Trophoblast cell (in vitro differentiated cells and primary cell): ENCODE measurements around the gene NOL6.
A peak's percentile ranks its signal among the peaks of the same experiment; 100 is the strongest.

Experiments
- DNase-seq, 2 donors: peaks; one replicate each; pipeline ENCODE4 v3.0.0-alpha.2; 2016
- H2AFZ ChIP-seq: 2 replicates; pipeline ENCODE4 v1.6.1; 2013; ENCODE audit warnings: low read length, moderate library complexity, mild to moderate bottlenecking; ENCODE audit not compliant: insufficient read depth, poor library complexity
- H2AK5ac ChIP-seq: 2 replicates; pipeline ENCODE4 v1.6.1; 2013; ENCODE audit warnings: mild to moderate bottlenecking, low read length
- H2BK120ac ChIP-seq: 2 replicates; pipeline ENCODE4 v1.6.1; 2013; ENCODE audit warnings: low read length, mild to moderate bottlenecking, moderate library complexity; ENCODE audit not compliant: insufficient read depth, poor library complexity
- H2BK12ac ChIP-seq: 2 replicates; pipeline ENCODE4 v1.6.1; 2013; ENCODE audit warnings: mild to moderate bottlenecking, low read length, moderate library complexity
- H2BK5ac ChIP-seq: 2 replicates; pipeline ENCODE4 v1.6.1; 2013; ENCODE audit warnings: low read length, low read depth, moderate library complexity, mild to moderate bottlenecking; ENCODE audit not compliant: poor library complexity
- H3K14ac ChIP-seq: 2 replicates; pipeline ENCODE4 v1.6.1; 2013; ENCODE audit warnings: mild to moderate bottlenecking, low read length
- H3K18ac ChIP-seq: 2 replicates; pipeline ENCODE4 v1.6.1; 2013; ENCODE audit warnings: mild to moderate bottlenecking, low read length
- H3K23ac ChIP-seq: 2 replicates; pipeline ENCODE4 v1.6.1; 2013; ENCODE audit warnings: low read length
- H3K27ac ChIP-seq: 2 replicates; pipeline ENCODE4 v1.5.1; 2013; ENCODE audit warnings: low read depth, mild to moderate bottlenecking, inconsistent platforms, low read length, moderate library complexity
- H3K27me3 ChIP-seq: 2 replicates; pipeline ENCODE4 v1.6.1; 2013; ENCODE audit warnings: inconsistent platforms, mild to moderate bottlenecking, low read length, moderate library complexity; ENCODE audit not compliant: insufficient read depth
- H3K36me3 ChIP-seq, 2 experiments: 1 replicate in 1 of 2; 2 replicates in 1 of 2; pipeline ENCODE4 v1.6.1; 2013; ENCODE audit warnings: low read length in 2 of 2, mild to moderate bottlenecking in 2 of 2, moderate library complexity in 1 of 2; ENCODE audit not compliant: insufficient read depth in 2 of 2, control insufficient read depth in 1 of 2
- H3K4ac ChIP-seq: 2 replicates; pipeline ENCODE4 v1.6.1; 2013; ENCODE audit warnings: low read depth, mild to moderate bottlenecking, low read length, moderate library complexity
- H3K4me1 ChIP-seq, 2 experiments: 1 replicate in 1 of 2; 2 replicates in 1 of 2; pipeline ENCODE4 v1.6.1; 2013; ENCODE audit warnings: low read length in 2 of 2, mild to moderate bottlenecking in 2 of 2, moderate library complexity in 1 of 2; ENCODE audit not compliant: insufficient read depth in 2 of 2, control insufficient read depth in 1 of 2
- H3K4me2 ChIP-seq: 2 replicates; pipeline ENCODE4 v1.6.1; 2013; ENCODE audit warnings: inconsistent platforms, mild to moderate bottlenecking, low read length, moderate library complexity
- H3K4me3 ChIP-seq: 2 replicates; pipeline ENCODE4 v1.5.1; 2013; ENCODE audit warnings: mild to moderate bottlenecking, low read depth, low read length, inconsistent platforms
- H3K79me1 ChIP-seq: one replicate; pipeline ENCODE4 v1.6.1; 2013; ENCODE audit warnings: low read length
- H3K79me2 ChIP-seq: 2 replicates; pipeline ENCODE4 v1.6.1; 2013; ENCODE audit warnings: low read length, mild to moderate bottlenecking; ENCODE audit not compliant: control insufficient read depth, insufficient read depth, poor library complexity
- H3K9ac ChIP-seq: 2 replicates; pipeline ENCODE4 v1.6.1; 2013; ENCODE audit warnings: mild to moderate bottlenecking, low read length
- H3K9me3 ChIP-seq: 2 replicates; pipeline ENCODE4 v1.6.1; 2013; ENCODE audit warnings: low read depth, mild to moderate bottlenecking, control low read depth, inconsistent platforms, low read length; ENCODE audit not compliant: insufficient read depth
- H4K12ac ChIP-seq: 2 replicates; pipeline ENCODE4 v1.6.1; 2013; ENCODE audit warnings: low read depth, mild to moderate bottlenecking, low read length, moderate library complexity
- H4K8ac ChIP-seq: 2 replicates; pipeline ENCODE4 v1.6.1; 2013; ENCODE audit warnings: low read depth, mild to moderate bottlenecking, low read length, moderate library complexity
- H4K91ac ChIP-seq: one replicate; pipeline ENCODE4 v1.6.1; 2013; ENCODE audit warnings: low read depth, mild to moderate bottlenecking, low read length, moderate library complexity
- WGBS: extraction: QIAGEN DNeasy Blood & Tissue Kit; methylation state at CpG from one replicate; pipeline ENCODE4 v1.1.7; 2013; ENCODE audit warnings: missing lambda C conversion rate; ENCODE audit not compliant: insufficient read length, insufficient coverage; ENCODE audit errors: extremely low coverage; 5-methylcytosine and 5-hydroxymethylcytosine counted together

NOL6 gene

GRCh38 chr9:33450621-33451146 lies 23.0 kb downstream of the NOL6 start:
- Histone ChIP-seq H3K14ac (no peak overlapping the region), H3K4me1 (peaks cover 9 to 17% of the 10 kb centered on the region in 2 experiments), H3K27ac (no peak overlapping the region), H3K36me3 (no peaks in the 10 kb centered on the region), H3K9me3 (no peaks in the 10 kb centered on the region), H4K8ac (no peak overlapping the region), H2AFZ (no peak overlapping the region), H2BK5ac (no peak overlapping the region), H3K23ac (no peak overlapping the region), H2BK120ac (no peak overlapping the region), H4K91ac (no peak overlapping the region), H3K27me3 (peaks cover 4% of the 10 kb centered on the region), H3K4me2 (no peak overlapping the region), H3K79me2 (no peaks in the 10 kb centered on the region), H2BK12ac (no peak overlapping the region), H3K79me1 (peaks cover 2% of the 10 kb centered on the region), H3K4ac (no peak overlapping the region), H2AK5ac (no peak overlapping the region), H3K9ac (no peak overlapping the region), H4K12ac (no peak overlapping the region), H3K4me3 (no peak overlapping the region), H3K18ac (no peak overlapping the region)
- no CpG with 5 or more reads among the region's 4 CpGs for WGBS
- no peak for DNase-seq

GRCh38 chr9:33449715-33450114 lies 24.0 kb downstream of the NOL6 start:
- Histone ChIP-seq H3K18ac (no peak overlapping the region), H2AK5ac (no peak overlapping the region), H3K27ac (no peak overlapping the region), H3K36me3 (no peaks in the 10 kb centered on the region), H3K4me3 (no peak overlapping the region), H3K4me2 (no peak overlapping the region), H3K23ac (no peak overlapping the region), H3K9me3 (no peaks in the 10 kb centered on the region), H3K27me3 (peaks cover 4% of the 10 kb centered on the region), H2AFZ (no peak overlapping the region), H4K12ac (no peak overlapping the region), H2BK120ac (no peak overlapping the region), H3K79me1 (peaks cover 2% of the 10 kb centered on the region), H3K9ac (no peak overlapping the region), H2BK5ac (no peak overlapping the region), H4K8ac (no peak overlapping the region), H2BK12ac (no peak overlapping the region), H3K4ac (no peak overlapping the region), H3K14ac (no peak overlapping the region), H3K79me2 (no peaks in the 10 kb centered on the region), H4K91ac (no peak overlapping the region), H3K4me1 (peaks cover 9 to 17% of the 10 kb centered on the region in 2 experiments)
- DNase-seq = no peak
- WGBS = no CpG with 5 or more reads among the region's 5 CpGs

- Histone ChIP-seq H3K79me2 (no peaks in the 10 kb centered on the region), H3K9ac (no peak overlapping the region), H3K4ac (no peak overlapping the region), H3K23ac (no peak overlapping the region), H3K9me3 (no peaks in the 10 kb centered on the region), H4K8ac (no peak overlapping the region), H3K27me3 (peaks cover 4% of the 10 kb centered on the region), H3K79me1 (peaks cover 1% of the 10 kb centered on the region), H3K4me3 (peak overlapping the region; percentile 0), H4K91ac (no peak overlapping the region), H3K18ac (no peak overlapping the region), H3K36me3 (no peaks in the 10 kb centered on the region), H4K12ac (no peak overlapping the region), H3K4me1 (peaks cover 12 to 16% of the 10 kb centered on the region in 2 experiments), H2BK5ac (no peak overlapping the region), H2BK12ac (no peak overlapping the region), H2BK120ac (no peak overlapping the region), H3K27ac (no peak overlapping the region), H2AK5ac (no peak overlapping the region), H3K4me2 (peak overlapping the region; percentile 69), H3K14ac (no peak overlapping the region), H2AFZ (no peak overlapping the region)
- DNase-seq = no peak
- no CpG with 5 or more reads among the region's 20 CpGs for WGBS
Measured at GRCh38 chr9:33447799-33448553, 25.7 kb downstream of the NOL6 start.

- Histone ChIP-seq H3K27ac (no peak within 1 kb of the TSS), H3K79me2 (no peaks in the 10 kb centered on the region), H3K36me3 (no peaks in the 10 kb centered on the region), H3K9ac (no peak within 1 kb of the TSS), H2BK5ac (no peak within 1 kb of the TSS), H4K8ac (no peak within 1 kb of the TSS), H3K9me3 (no peaks in the 10 kb centered on the region), H4K12ac (no peak within 1 kb of the TSS), H2AK5ac (no peak within 1 kb of the TSS), H3K4me3 (peak within 1 kb of the TSS; percentile 0), H3K4me1 (peaks cover 14 to 20% of the 10 kb centered on the region in 2 experiments), H2BK120ac (no peak within 1 kb of the TSS), H3K79me1 (no peaks in the 10 kb centered on the region), H4K91ac (no peak within 1 kb of the TSS), H2AFZ (no peak within 1 kb of the TSS), H3K23ac (no peak within 1 kb of the TSS), H3K4ac (no peak within 1 kb of the TSS), H2BK12ac (no peak within 1 kb of the TSS), H3K4me2 (peak within 1 kb of the TSS; percentile 69), H3K27me3 (peaks cover 4% of the 10 kb centered on the region), H3K14ac (no peak within 1 kb of the TSS), H3K18ac (no peak within 1 kb of the TSS)
- WGBS = no CpG with 5 or more reads among the region's 50 CpGs
- peak; percentile 30 to 65 for DNase-seq
Measured at GRCh38 chr9:33446946-33447798, 26.6 kb downstream of the NOL6 start, which contains the start of gene AQP3. Gene AQP3, minus strand, starts transcription at chr9:33447593. Its CDS starts 63 bp downstream, at chr9:33447530.
